GM12891 (cell line): ENCODE results near the gene VPS13D.

ENCODE experiments used
- PAX5 ChIP-seq: IDR thresholded peaks from 2 replicates; pipeline ENCODE4 v1.6.1; 2011; ENCODE audit warnings: low read length, moderate library complexity, mild to moderate bottlenecking; ENCODE audit not compliant: insufficient read depth, severe bottlenecking
- POLR2A ChIP-seq: IDR thresholded peaks from 2 replicates; pipeline ENCODE4 v1.6.1; 2011; ENCODE audit warnings: low read depth, low read length, control low read depth
- TAF1 ChIP-seq: IDR thresholded peaks from 2 replicates; pipeline ENCODE4 v1.6.1; 2011; ENCODE audit warnings: low read depth, low read length, control low read depth

DNA sequence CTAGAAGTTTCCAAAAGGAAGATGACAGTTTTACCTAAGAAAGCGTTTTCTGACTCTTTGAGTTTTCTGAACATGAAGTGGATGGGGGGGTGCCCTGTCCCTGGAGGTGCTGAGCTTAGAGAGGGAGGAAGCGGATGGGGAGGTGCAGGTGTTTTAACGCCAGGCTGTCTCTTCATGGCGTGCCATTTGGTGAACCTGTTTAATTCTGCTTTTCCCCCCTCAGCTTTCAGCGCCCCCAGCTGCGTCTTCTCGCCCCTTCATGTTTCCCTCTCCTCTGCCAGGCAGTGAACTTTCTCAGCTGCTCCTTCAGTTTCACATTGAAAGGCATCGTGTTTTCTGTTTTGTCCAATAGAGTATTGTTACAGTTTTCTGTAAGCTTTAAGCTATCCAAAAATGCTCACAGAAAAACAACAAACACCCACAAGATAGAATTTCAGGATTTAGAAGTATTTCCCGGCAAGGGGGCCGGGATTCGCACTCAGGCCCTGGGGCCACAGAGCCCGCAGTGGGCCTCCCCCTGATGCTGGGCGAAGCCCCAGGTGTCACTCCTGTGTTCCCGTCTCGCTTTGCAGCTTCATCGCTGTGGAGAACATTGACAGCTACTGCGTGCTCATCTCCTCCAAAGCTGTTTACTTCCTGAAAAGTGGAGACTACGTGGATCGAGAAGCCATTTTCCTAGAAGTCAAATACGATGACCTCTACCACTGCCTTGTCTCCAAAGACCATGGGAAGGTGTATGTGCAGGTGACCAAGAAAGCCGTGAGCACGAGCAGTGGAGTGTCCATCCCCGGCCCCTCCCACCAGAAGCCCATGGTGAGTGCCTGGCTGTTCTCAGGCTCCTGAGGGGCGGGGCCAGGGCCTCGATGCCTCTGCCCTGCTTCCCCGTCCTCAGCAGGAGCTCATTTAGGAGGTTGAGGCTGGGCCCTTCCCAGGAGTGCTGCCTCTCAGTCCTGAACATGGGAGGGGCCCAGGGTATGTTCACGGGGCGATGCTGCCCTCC is 276.8 kb downstream of the VPS13D start:
- no peak for TF ChIP-seq POLR2A
- TF ChIP-seq TAF1: no peak
- no peak for TF ChIP-seq PAX5
